Measurements from ENCODE around the gene SNX13.

DNA sequence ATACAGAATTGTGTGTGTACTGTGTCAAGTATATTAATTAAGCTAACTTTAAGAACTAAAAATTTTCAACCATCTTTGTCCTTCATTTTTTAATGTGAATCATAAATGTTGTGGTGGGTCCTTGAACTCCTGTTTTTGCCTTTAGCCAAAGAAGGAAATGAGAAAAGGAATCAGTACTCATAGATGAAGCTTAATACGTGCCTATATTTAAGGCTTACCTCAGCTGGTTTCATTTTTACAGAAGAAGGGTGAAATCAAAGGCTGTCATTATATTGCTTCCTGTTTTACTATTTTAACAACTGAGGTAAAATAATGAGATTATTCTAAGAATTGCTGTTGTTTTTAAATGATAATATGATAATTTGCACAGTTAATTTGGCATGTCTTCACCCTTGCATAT is 6.3 kb upstream of the SNX13 start:
- no peak for TF ChIP-seq CTCF (IDR thresholded peaks at IDR 0.05)
- TF ChIP-seq POLR2A (IDR thresholded peaks at IDR 0.05), result no peak

Data from lower leg skin (tissue), 3 donors.